ENCODE data around the gene AATF. TPM values are rescaled to one million over a fixed set of nuclear protein-coding genes. Genes with fewer than 3 reads are reported as not detected.

The AATF gene
- total RNA-seq, 1 donor from 2014 or later, result 86.1 TPM

DNA sequence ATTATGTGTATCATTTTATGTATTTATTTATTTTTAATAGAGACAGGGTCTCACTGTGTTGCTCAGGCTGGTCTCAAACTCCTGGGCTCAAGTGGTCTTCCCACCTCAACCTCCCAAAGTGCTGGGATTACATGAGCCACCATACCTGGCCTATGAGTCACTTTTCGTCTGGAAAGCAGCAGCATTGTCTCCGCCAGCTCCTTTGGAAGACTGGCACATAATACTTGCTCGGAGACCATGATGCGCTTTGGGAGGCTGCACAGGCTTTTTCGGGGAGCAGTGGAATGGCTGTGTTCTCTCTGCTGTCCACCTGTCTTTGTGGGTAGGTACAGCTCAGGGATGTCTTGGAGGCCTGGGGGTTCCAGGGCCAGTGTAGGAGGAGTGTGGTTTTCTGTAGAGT lies 102.2 kb downstream of the AATF start:
- no peak overlapping the region for H3K27ac Mint-ChIP-seq
- ATAC-seq (ENCODE audit: low read depth) (no peak), DNase-seq (no peak)
- no peaks in the 10 kb centered on the region for H3K9me3 Mint-ChIP-seq
- TF ChIP-seq, protein P1, sequence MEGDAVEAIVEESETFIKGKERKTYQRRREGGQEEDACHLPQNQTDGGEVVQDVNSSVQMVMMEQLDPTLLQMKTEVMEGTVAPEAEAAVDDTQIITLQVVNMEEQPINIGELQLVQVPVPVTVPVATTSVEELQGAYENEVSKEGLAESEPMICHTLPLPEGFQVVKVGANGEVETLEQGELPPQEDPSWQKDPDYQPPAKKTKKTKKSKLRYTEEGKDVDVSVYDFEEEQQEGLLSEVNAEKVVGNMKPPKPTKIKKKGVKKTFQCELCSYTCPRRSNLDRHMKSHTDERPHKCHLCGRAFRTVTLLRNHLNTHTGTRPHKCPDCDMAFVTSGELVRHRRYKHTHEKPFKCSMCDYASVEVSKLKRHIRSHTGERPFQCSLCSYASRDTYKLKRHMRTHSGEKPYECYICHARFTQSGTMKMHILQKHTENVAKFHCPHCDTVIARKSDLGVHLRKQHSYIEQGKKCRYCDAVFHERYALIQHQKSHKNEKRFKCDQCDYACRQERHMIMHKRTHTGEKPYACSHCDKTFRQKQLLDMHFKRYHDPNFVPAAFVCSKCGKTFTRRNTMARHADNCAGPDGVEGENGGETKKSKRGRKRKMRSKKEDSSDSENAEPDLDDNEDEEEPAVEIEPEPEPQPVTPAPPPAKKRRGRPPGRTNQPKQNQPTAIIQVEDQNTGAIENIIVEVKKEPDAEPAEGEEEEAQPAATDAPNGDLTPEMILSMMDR (IDR thresholded peaks at IDR 0.05), result no peak
- intact Hi-C loops (cut with micrococcal nuclease), result no loop called here
- H3K4me1 Mint-ChIP-seq, result peaks cover 6% of the 10 kb centered on the region
- peaks cover 59% of the 10 kb centered on the region for H3K36me3 Mint-ChIP-seq (ENCODE audit: low read depth)
- no peaks in the 10 kb centered on the region for H3K27me3 Mint-ChIP-seq
- H3K4me3 Mint-ChIP-seq, result no peak overlapping the region
- POLR2A ChIA-PET, result no interaction called here
- CTCF ChIA-PET, result no interaction called here

DNA sequence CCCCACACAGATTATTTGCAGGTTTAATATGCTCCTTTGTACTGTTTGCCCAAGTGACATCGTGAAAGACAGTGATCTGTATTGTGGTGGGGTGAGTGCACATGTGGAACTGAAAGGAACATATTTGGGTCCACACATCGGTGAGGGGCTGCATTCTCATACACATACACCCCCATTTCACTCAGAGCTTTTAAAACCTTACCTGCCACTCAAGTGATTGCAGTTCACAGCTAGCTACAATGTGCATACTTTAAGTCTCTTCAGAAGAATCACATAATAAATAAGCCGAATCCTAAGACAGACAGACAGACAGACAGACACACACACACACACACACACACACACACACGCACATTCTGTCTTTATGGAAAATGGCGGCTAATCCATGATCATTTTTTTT lies 102.6 kb downstream of the AATF start:
- Mint-ChIP-seq H3K9me3 (no peaks in the 10 kb centered on the region), H3K4me1 (peaks cover 6% of the 10 kb centered on the region), H3K36me3 (ENCODE audit: low read depth) (peaks cover 64% of the 10 kb centered on the region), H3K4me3 (no peak overlapping the region), H3K27me3 (no peaks in the 10 kb centered on the region), H3K27ac (no peak overlapping the region)
- intact Hi-C loops (cut with micrococcal nuclease), result no loop called here
- CTCF ChIA-PET, result interaction anchor here (0.7 kb wide), 1 partner anchor 423 kb away, joined by 3 read pairs; no protein-coding TSS in a partner anchor
- ATAC-seq (ENCODE audit: low read depth) (no peak), DNase-seq (no peak)
- TF ChIP-seq, protein P1 (IDR thresholded peaks at IDR 0.05), result no peak
- POLR2A ChIA-PET, result no interaction called here

DNA sequence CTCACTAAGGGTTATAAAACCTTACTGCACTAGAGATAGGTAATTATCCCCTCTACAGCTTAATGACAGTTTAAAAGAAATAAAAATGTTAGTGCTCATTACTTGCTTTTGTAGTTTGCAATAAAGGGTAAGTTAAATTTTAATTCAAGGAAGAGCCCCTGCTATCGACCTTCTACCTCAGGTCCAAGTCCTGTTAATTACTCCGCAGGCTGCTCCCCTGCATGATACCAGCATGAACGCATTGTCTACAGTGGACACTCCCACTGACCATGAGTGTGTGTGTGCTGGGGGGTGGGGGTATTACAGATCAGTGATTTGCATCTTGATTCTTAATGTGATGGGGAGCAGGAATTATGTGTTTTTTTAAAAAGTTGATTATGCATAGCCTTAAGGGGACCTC lies 103.1 kb downstream of the AATF start:
- H3K4me3 Mint-ChIP-seq, result no peak overlapping the region
- H3K4me1 Mint-ChIP-seq, result peaks cover 6% of the 10 kb centered on the region
- no peak for DNase-seq
- no peaks in the 10 kb centered on the region for H3K27me3 Mint-ChIP-seq
- TF ChIP-seq, protein P1 (IDR thresholded peaks at IDR 0.05), result no peak
- ATAC-seq (ENCODE audit: low read depth), result no peak
- H3K27ac Mint-ChIP-seq, result no peak overlapping the region
- intact Hi-C loops (cut with micrococcal nuclease), result no loop called here
- no peaks in the 10 kb centered on the region for H3K9me3 Mint-ChIP-seq
- H3K36me3 Mint-ChIP-seq (ENCODE audit: low read depth), result peaks cover 68% of the 10 kb centered on the region
- POLR2A ChIA-PET, result no interaction called here
- CTCF ChIA-PET, result interaction anchor here (0.7 kb wide), 1 partner anchor 424 kb away, joined by 3 read pairs; no protein-coding TSS in a partner anchor

DNA sequence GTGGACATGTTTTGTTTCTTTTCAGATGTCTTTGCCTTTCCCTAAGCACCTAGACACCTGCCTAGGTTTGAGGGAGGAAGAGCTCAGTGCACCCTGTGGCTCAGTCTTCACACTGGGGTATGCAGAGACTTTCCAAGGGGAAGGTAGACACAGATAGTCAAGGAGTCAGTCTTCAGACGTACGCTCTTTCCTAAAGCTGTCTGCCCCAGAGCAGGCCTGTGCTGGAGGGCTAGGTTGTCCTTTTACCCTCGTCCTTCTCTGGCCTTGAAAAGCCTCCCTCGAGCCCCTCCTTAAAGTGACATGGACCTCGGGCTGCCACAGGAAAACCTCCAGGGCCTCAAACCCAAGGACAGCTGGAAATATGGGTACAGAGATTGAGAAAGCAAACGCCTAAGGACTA lies 103.7 kb downstream of the AATF start:
- Mint-ChIP-seq H3K36me3 (ENCODE audit: low read depth) (peaks cover 73% of the 10 kb centered on the region), H3K4me1 (peaks cover 5% of the 10 kb centered on the region), H3K9me3 (no peaks in the 10 kb centered on the region), H3K27ac (no peak overlapping the region), H3K4me3 (no peak overlapping the region), H3K27me3 (no peaks in the 10 kb centered on the region)
- TF ChIP-seq, protein P1 (IDR thresholded peaks at IDR 0.05), result no peak
- no peak for DNase-seq
- ChIA-PET POLR2A (no interaction called here), CTCF (no interaction called here)
- ATAC-seq (ENCODE audit: low read depth), result no peak
- intact Hi-C loops (cut with micrococcal nuclease), result no loop called here

DNA sequence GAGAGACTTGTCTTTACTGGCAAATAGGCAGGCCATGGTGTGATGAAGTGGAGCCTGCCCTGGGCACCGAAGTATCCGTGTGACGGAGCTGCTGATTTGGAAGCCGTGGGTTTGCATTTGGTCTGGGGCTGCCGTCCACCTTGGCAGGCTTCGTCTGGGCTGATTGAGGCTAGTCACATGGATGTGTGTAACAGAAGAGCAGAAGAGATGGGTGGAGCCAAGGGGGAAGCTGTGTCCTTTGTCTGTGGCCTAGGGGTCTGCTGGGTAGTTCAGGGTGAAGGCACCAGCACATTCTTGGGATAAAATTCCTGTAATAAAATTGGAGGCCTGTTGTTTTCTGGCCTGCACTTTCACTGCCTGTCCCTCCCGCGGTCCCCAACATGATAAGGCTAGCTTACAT lies 106.1 kb downstream of the AATF start:
- ATAC-seq (ENCODE audit: low read depth), result no peak
- no peak overlapping the region for H3K27ac Mint-ChIP-seq
- ChIA-PET CTCF (interaction anchor here (0.8 kb wide), 1 partner anchor 9 kb away, joined by 3 read pairs; no protein-coding TSS in a partner anchor), POLR2A (interaction anchor here (0.6 kb wide), 1 partner anchor 1165 kb away, joined by 3 read pairs; no protein-coding TSS in a partner anchor)
- no peaks in the 10 kb centered on the region for H3K9me3 Mint-ChIP-seq
- H3K4me1 Mint-ChIP-seq, result no peaks in the 10 kb centered on the region
- H3K36me3 Mint-ChIP-seq (ENCODE audit: low read depth), result peaks cover 68% of the 10 kb centered on the region
- H3K27me3 Mint-ChIP-seq, result no peaks in the 10 kb centered on the region
- H3K4me3 Mint-ChIP-seq, result no peak overlapping the region
- intact Hi-C loops (cut with micrococcal nuclease), result no loop called here
- TF ChIP-seq, protein P1 (IDR thresholded peaks at IDR 0.05), result no peak
- DNase-seq, result no peak
